ENCODE results near the gene DTYMK.

Gene DTYMK

GRCh38 chr2:241649404-241649803, 37.2 kb downstream of the DTYMK start:
- no peak for DNase-seq (ENCODE audit: low read depth in 2 of 2)

GRCh38 chr2:241648453-241648852, 38.2 kb downstream of the DTYMK start:
- DNase-seq (ENCODE audit: low read depth in 2 of 2), result no peak

- no peak for DNase-seq (ENCODE audit: low read depth in 2 of 2)
These were observed 40.5 kb downstream of the DTYMK start for GRCh38 chr2:241645915-241646645.

GRCh38 chr2:241645056-241645914, 41.3 kb downstream of the DTYMK start:
- no peak for DNase-seq (ENCODE audit: low read depth in 2 of 2)

GRCh38 chr2:241641631-241642030, 45.0 kb downstream of the DTYMK start:
- DNase-seq (ENCODE audit: low read depth in 2 of 2), result no peak

- DNase-seq (ENCODE audit: low read depth in 2 of 2), result no peak
These were observed 46.3 kb downstream of the DTYMK start for GRCh38 chr2:241640165-241640795.

GRCh38 chr2:241639385-241639784, 47.2 kb downstream of the DTYMK start:
- DNase-seq (ENCODE audit: low read depth in 2 of 2), result no peak

GRCh38 chr2:241638940-241639339, 47.7 kb downstream of the DTYMK start:
- no peak for DNase-seq (ENCODE audit: low read depth in 2 of 2)

- peak in 1 of 2 donors; percentile 40 for DNase-seq (ENCODE audit: low read depth in 2 of 2)
These were observed 48.6 kb downstream of the DTYMK start for GRCh38 chr2:241637795-241638660.

GRCh38 chr2:241637018-241637794, 49.4 kb downstream of the DTYMK start, which contains the start of the genes ATG4B and THAP4:
Gene ATG4B (plus strand): TSS chr2:241637693. CDS start chr2:241637715, 22 bp downstream.
Gene THAP4 (minus strand): TSS chr2:241637158. CDS start chr2:241637017, 141 bp downstream.
- DNase-seq (ENCODE audit: low read depth in 2 of 2), result peak; percentile 62 to 67

- DNase-seq (ENCODE audit: low read depth in 2 of 2), result peak in 1 of 2 donors; percentile 13
These were observed 50.2 kb downstream of the DTYMK start for GRCh38 chr2:241636182-241637017.

- no peak for DNase-seq (ENCODE audit: low read depth in 2 of 2)
These were observed 50.9 kb downstream of the DTYMK start for GRCh38 chr2:241635756-241636155.

- DNase-seq (ENCODE audit: low read depth in 2 of 2), result no peak
These were observed 53.1 kb downstream of the DTYMK start for GRCh38 chr2:241633561-241633960.

GRCh38 chr2:241632478-241633325, 53.9 kb downstream of the DTYMK start:
- no peak for DNase-seq (ENCODE audit: low read depth in 2 of 2)

- DNase-seq (ENCODE audit: low read depth in 2 of 2), result no peak
These were observed 56.7 kb downstream of the DTYMK start for GRCh38 chr2:241629762-241630435.

- DNase-seq (ENCODE audit: low read depth in 2 of 2), result no peak
These were observed 58.9 kb downstream of the DTYMK start for GRCh38 chr2:241627675-241628074.
